ENCODE measurements around the gene TMSB10. TPM values are rescaled to one million over a fixed set of nuclear protein-coding genes. Genes with fewer than 3 reads are reported as not detected.
"Not testable (repeated sequence)": the region's sequence is repeated elsewhere in the genome, so short reads cannot be mapped to it uniquely, and the experiment has no call there.

TMSB10 gene
- total RNA-seq: 2,196 and 2,218 TPM in 2 replicates

DNA sequence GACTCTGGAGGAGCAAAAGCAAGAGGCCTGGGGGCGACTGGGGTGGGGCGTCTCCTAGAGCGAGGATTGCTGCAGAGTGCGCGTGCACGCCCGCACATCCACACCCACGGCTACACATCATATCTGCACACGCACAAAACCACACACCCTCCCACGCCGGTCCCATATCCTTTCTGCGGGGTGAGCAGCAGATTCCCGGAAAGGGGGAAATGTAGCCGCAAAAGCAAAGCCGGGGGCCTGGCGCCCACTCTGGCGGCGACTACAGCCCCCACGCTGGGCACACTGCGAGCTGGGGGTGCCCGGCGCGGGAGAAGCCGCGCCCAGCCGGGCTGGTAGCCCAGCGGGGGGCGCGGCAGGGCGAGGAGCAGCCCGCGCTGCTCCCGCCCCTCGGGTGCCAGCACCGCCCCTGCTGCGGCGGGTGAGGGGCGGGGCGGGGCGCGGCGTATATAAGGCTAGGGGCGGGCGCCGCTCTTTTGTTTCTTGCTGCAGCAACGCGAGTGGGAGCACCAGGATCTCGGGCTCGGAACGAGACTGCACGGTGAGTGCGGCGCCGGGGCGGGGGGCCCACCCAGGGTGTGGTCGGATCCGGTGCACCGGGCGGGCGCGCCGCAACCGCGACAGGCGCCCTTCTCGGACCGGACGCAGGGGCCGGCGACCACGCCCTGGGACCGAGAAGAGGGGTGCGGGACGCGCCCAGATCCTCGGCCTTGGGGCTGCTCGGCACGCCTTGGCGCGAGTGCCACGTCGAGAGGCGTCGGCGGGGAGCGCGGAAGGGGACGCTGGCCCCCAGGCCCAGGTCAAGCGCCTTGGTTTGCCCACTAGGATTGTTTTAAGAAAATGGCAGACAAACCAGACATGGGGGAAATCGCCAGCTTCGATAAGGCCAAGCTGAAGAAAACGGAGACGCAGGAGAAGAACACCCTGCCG is at the start of gene TMSB10:
TSS of gene TMSB10 (plus strand) at position 476 of the 927 bp plus-strand sequence.
- Mint-ChIP-seq H3K9me3 (peaks cover 20% of the 10 kb centered on the region), H3K27me3 (no peaks in the 10 kb centered on the region), H3K27ac (peak within 1 kb of the TSS; percentile 95), H3K36me3 (ENCODE audit: low read depth) (peaks cover 43% of the 10 kb centered on the region), H3K4me3 (peak within 1 kb of the TSS; percentile 91), H3K4me1 (peaks cover 62% of the 10 kb centered on the region)
- DNase-seq: peak; percentile 97
- intact Hi-C loops (cut with micrococcal nuclease): loop anchor here (1.0 to 2.0 kb wide), 6 partner anchors 17 to 446 kb away; partner anchors contain the start of gene SUCLG1

DNA sequence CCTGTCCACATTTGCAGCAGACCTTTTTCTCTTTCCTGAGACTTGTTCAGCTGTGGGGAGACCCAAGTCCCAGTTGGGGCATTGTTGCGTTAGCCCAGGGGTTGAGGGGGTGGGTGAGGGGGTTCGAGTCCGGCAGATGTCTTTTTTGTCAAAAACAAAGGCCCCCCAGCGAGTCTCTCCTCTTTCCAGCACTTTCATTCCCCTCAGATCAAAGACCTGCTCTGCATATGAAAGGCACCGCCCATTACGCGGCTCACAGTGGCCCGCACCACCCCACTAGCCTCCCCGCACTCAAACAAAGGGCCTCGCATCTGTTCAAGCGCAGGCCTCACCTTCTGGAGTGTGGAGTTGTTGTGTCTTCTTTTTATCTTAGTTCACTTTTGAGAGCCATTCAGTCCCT is 49.7 kb upstream of the TMSB10 start:
- H3K4me1 Mint-ChIP-seq: peaks cover 84% of the 10 kb centered on the region
- H3K4me3 Mint-ChIP-seq: peak overlapping the region; percentile 61
- peaks cover 59% of the 10 kb centered on the region for H3K36me3 Mint-ChIP-seq (ENCODE audit: low read depth)
- intact Hi-C loops (cut with micrococcal nuclease): no loop called here
- peaks cover 20% of the 10 kb centered on the region for H3K9me3 Mint-ChIP-seq
- H3K27me3 Mint-ChIP-seq: no peaks in the 10 kb centered on the region
- H3K27ac Mint-ChIP-seq: peak overlapping the region; percentile 79
- peak; percentile 71 for DNase-seq

DNA sequence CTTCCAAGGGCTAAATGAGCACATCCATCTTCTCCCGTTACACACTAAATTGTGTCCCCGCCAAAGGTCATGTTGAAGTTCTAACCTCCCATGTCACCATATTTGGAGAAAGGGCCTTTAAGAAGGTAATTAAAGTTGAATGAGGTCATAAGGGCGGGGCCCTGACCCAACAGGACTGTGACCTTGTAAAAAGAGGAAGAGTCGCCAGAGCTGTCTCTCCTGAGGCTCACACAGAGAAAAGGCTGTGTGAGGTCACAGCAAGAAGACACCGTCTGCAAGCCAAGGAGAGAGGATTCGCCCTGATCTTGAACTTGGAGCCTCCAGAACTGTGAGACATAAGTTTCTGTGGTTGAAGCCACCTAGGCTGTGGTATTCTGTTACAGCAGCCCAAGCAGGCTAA is 48.7 kb upstream of the TMSB10 start:
- peaks cover 55% of the 10 kb centered on the region for H3K36me3 Mint-ChIP-seq (ENCODE audit: low read depth)
- no peaks in the 10 kb centered on the region for H3K27me3 Mint-ChIP-seq
- peak; percentile 79 for DNase-seq
- peak overlapping the region; percentile 79 for H3K27ac Mint-ChIP-seq
- peaks cover 84% of the 10 kb centered on the region for H3K4me1 Mint-ChIP-seq
- peaks cover 20% of the 10 kb centered on the region for H3K9me3 Mint-ChIP-seq
- peak overlapping the region; percentile 61 for H3K4me3 Mint-ChIP-seq
- intact Hi-C loops (cut with micrococcal nuclease): no loop called here

DNA sequence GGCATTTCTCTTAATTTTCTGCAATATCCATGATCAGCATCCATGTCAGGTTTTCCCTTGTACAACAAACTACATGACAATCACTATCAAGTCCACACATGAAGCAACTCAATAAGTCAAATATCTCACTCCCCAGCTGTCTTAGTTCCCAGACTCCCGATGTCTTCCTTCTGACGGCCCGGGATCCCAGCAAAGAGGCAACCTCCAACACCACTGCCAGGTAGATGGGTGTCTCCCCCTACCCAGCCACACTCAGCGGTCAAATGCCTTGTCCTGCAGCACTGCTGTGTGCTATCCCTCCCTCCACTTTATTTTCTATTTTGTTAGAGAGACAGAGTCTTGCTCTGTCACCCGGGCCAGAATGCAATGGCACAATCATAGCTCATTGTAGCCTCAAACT is 47.9 kb upstream of the TMSB10 start:
- peaks cover 47% of the 10 kb centered on the region for H3K36me3 Mint-ChIP-seq (ENCODE audit: low read depth)
- H3K27ac Mint-ChIP-seq: peak overlapping the region; percentile 79
- intact Hi-C loops (cut with micrococcal nuclease): no loop called here
- H3K27me3 Mint-ChIP-seq: no peaks in the 10 kb centered on the region
- peaks cover 83% of the 10 kb centered on the region for H3K4me1 Mint-ChIP-seq
- H3K9me3 Mint-ChIP-seq: peaks cover 12% of the 10 kb centered on the region
- peak overlapping the region; percentile 61 for H3K4me3 Mint-ChIP-seq
- no peak for DNase-seq

DNA sequence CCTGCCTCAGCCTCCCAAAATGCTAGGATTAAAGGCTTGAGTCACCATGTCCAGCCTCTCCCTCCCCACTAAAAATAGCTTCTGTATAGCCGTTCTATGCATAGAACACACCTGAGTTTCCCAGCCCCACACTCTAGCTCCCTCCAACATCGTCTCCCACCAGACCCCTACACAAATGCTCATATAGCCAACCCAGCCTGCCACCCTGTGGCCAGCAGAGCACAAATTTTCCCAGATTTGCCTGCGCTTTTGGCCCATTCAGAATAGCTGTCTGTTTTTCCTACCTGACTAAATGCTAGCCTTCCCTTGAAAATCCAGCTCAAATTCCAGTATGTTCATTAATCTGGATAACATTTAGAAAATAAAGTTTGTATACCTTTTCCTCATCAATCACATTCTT is 47.3 kb upstream of the TMSB10 start:
- Mint-ChIP-seq H3K4me3 (no peak overlapping the region), H3K9me3 (peaks cover 7% of the 10 kb centered on the region), H3K27ac (peak overlapping the region; percentile 79), H3K27me3 (no peaks in the 10 kb centered on the region), H3K36me3 (ENCODE audit: low read depth) (peaks cover 43% of the 10 kb centered on the region), H3K4me1 (peaks cover 84% of the 10 kb centered on the region)
- no peak for DNase-seq
- intact Hi-C loops (cut with micrococcal nuclease): no loop called here

DNA sequence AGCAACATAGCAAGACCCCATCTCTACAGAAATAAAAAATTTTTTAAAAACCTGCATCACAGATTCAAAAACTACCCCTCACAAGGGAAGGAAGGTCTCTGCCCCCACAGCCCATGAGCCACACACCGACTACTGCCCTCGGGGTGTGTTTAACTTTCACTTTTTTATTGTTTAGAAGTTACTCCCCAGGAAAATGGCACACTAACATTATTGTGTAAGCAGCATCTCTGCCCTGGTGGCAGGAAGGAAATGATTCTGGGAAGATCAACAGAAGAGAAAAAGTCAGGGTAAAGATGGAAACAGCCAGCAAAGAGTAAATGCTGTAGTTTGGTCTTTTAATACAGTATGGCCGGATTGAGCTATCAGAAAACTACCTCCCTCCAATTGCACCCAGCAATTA is 46.5 kb upstream of the TMSB10 start:
- peaks cover 5% of the 10 kb centered on the region for H3K9me3 Mint-ChIP-seq
- peak overlapping the region; percentile 45 for H3K27ac Mint-ChIP-seq
- peaks cover 83% of the 10 kb centered on the region for H3K4me1 Mint-ChIP-seq
- peaks cover 38% of the 10 kb centered on the region for H3K36me3 Mint-ChIP-seq (ENCODE audit: low read depth)
- intact Hi-C loops (cut with micrococcal nuclease): no loop called here
- no peaks in the 10 kb centered on the region for H3K27me3 Mint-ChIP-seq
- DNase-seq: peak; percentile 67
- H3K4me3 Mint-ChIP-seq: peak overlapping the region; percentile 52

DNA sequence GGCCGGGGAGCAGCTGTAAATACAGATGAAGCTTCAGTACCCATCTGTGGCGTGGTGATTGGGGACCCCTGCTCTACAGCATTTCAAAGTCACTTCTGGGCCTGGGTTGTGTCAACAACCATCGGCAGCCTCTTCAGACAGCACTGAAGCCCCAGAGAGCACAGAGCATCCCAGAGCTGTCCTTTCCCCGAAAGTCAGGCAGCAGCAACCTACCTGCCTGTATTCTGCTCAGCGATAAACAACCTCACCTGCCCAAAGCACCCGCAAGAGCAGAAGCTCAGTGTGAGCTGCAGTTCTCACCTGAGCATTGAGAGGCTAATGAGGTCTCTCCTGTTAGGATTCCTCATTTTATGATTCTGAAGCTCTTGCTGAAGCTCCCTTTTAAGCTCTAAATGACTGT is 43.9 kb upstream of the TMSB10 start:
- DNase-seq: peak; percentile 57
- Mint-ChIP-seq H3K9me3 (no peaks in the 10 kb centered on the region), H3K4me1 (peaks cover 81% of the 10 kb centered on the region), H3K36me3 (ENCODE audit: low read depth) (peaks cover 25% of the 10 kb centered on the region), H3K27ac (peak overlapping the region; percentile 42), H3K4me3 (no peak overlapping the region), H3K27me3 (no peaks in the 10 kb centered on the region)
- intact Hi-C loops (cut with micrococcal nuclease): no loop called here

DNA sequence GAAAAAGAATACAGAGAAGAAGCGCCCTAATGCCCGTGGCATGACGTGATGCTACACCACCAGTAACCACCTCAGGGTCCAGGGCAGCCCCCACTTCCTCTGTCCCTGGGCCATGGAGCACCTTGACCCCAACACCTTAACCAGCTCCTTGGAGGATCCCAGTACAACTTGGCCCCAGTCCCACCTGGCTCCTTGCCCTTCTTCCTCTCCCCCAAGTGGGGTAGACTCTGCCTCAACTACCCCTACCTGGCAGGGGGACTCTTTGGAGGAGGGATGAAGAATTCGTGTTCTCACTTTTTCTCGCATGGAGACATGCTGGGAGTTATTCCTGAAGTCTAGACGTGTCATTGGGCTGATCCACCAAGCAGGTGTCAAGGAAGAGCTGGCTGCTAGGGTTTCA is 43.5 kb upstream of the TMSB10 start:
- Mint-ChIP-seq H3K9me3 (no peaks in the 10 kb centered on the region), H3K4me1 (peaks cover 78% of the 10 kb centered on the region), H3K27ac (peak overlapping the region; percentile 42), H3K27me3 (no peaks in the 10 kb centered on the region), H3K36me3 (ENCODE audit: low read depth) (peaks cover 23% of the 10 kb centered on the region), H3K4me3 (no peak overlapping the region)
- intact Hi-C loops (cut with micrococcal nuclease): no loop called here
- DNase-seq: no peak

DNA sequence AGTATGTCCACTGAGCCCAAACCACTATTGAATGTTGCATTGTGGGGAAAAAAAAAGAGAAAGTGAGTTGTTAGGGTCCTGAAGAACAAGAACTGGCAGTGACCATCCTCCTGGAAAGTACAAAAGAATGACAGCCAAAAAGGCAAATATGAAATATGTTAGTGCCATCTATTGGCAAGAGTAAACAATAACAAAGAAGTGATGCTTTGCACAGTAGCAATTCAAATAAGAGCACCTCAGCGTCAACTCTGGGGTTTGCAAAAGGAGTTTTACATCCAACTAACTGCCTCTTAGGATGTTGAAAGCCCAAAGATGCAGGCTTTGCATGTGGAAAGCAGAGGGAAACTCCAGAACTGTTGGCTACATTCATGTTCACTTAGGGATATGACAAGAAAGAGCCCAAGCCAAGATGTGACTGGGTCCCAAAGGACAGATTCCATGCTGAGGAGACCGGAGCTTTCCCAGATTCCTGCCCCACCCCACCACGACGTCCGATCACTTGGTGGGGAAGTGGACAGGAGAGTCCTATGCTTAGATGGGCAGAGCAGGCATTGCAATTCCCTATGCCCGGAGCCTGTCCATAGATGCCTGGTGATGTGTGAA is 40.2 kb upstream of the TMSB10 start:
- no peaks in the 10 kb centered on the region for H3K27me3 Mint-ChIP-seq
- H3K4me1 Mint-ChIP-seq: peaks cover 55% of the 10 kb centered on the region
- peak overlapping the region; percentile 45 for H3K27ac Mint-ChIP-seq
- peak; percentile 72 for DNase-seq
- intact Hi-C loops (cut with micrococcal nuclease): loop anchor here (1.0 to 2.0 kb wide), 4 partner anchors 14 to 370 kb away; no protein-coding TSS in a partner anchor
- peaks cover 38% of the 10 kb centered on the region for H3K36me3 Mint-ChIP-seq (ENCODE audit: low read depth)
- no peak overlapping the region for H3K4me3 Mint-ChIP-seq
- H3K9me3 Mint-ChIP-seq: no peaks in the 10 kb centered on the region

DNA sequence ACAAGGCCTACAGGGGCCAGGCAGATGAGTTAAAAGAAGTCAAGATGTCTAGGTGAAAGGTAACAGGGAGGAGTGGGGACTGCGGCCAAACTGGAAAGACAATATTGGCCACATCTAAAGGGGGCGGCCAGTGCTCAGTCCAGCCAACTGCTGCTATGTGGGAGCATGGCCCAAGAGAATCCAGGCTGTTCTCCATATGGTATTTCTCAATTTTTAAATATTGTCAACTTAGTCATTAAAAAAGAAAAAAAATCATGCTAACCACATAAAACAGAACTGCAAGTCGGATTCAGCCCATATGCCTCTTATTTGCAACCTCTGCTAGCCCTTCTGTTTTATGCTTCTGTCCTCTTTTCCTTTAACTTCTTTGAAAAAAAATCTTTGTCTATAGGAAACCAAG is 39.3 kb upstream of the TMSB10 start:
- Mint-ChIP-seq H3K27ac (no peak overlapping the region), H3K27me3 (no peaks in the 10 kb centered on the region)
- intact Hi-C loops (cut with micrococcal nuclease): no loop called here

DNA sequence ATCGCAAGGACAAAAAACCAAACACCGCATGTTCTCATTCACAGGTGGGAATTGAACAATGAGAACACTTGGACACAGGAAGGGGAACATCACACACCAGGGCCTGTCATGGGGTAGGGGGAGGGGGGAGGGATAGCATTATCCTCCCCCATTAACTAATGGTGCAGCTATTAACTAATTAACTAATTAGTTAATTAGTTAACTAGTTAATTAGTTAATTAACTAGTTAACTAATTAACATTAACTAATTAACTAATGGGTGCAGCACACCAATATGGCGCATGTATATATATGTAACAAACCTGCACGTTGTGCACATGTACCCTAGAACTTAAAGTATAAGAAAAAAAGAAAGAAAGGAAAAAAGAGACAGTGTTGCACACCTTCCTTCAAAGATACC is 37.1 kb upstream of the TMSB10 start:
- Mint-ChIP-seq H3K36me3 (ENCODE audit: low read depth) (peaks cover 39% of the 10 kb centered on the region), H3K4me1 (peaks cover 50% of the 10 kb centered on the region)
- H3K27ac Mint-ChIP-seq; H3K27me3 Mint-ChIP-seq; DNase-seq; intact Hi-C loops (cut with micrococcal nuclease); H3K9me3 Mint-ChIP-seq; H3K4me3 Mint-ChIP-seq: not testable (repeated sequence)

More for the DNA sequence above, 39.3 kb upstream of the TMSB10 start:
- Mint-ChIP-seq H3K4me1 (peaks cover 57% of the 10 kb centered on the region), H3K9me3 (no peaks in the 10 kb centered on the region), H3K4me3 (no peak overlapping the region), H3K36me3 (ENCODE audit: low read depth) (peaks cover 37% of the 10 kb centered on the region)
- DNase-seq: no peak

DNA sequence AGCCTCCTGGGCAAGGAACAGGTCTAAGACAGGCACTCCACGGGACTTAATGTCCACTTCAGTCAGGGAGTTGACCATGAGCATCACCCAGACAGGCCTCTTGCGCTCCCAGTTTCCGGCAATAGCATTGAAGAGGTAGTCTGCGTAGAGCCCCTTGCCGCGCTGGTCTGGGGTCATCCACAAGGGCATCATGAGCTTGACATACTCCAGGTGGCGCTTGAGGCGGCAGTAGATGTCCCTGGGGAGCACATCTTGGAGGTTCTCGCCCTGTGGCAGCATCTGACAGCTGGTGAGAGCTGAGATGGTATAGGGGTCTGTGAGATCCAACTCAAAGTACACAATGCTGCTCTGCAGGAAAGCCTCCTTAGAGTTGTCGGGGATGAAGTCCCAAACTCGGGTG is 35.1 kb upstream of the TMSB10 start:
- peak overlapping the region; percentile 78 for H3K27ac Mint-ChIP-seq
- DNase-seq: no peak
- peaks cover 50% of the 10 kb centered on the region for H3K36me3 Mint-ChIP-seq (ENCODE audit: low read depth)
- no peaks in the 10 kb centered on the region for H3K9me3 Mint-ChIP-seq
- no peaks in the 10 kb centered on the region for H3K27me3 Mint-ChIP-seq
- H3K4me3 Mint-ChIP-seq: no peak overlapping the region
- H3K4me1 Mint-ChIP-seq: peaks cover 56% of the 10 kb centered on the region
- intact Hi-C loops (cut with micrococcal nuclease): no loop called here

DNA sequence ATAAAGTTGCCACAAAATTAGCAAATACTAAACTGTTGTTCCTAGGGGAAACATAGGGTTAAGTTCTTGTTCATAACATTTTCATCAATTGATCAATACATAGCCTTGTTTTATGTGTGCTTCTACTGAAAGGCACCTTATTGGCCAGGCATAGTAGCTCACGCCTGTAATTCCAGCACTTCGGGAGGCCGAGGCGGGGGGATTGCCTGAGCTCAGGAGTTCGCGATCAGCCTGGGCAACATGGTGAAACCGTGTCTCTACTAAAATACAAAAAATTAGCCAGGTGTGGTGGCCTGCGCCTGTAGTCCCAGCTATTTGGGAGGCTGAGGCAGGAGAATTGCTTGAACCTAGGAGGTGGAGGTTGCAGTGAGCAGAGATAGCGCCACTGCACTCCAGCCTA is 32.8 kb upstream of the TMSB10 start:
- H3K9me3 Mint-ChIP-seq; intact Hi-C loops (cut with micrococcal nuclease); H3K27me3 Mint-ChIP-seq; DNase-seq; H3K4me3 Mint-ChIP-seq; H3K27ac Mint-ChIP-seq: not testable (repeated sequence)
- Mint-ChIP-seq H3K4me1 (peaks cover 66% of the 10 kb centered on the region), H3K36me3 (ENCODE audit: low read depth) (peaks cover 53% of the 10 kb centered on the region)

DNA sequence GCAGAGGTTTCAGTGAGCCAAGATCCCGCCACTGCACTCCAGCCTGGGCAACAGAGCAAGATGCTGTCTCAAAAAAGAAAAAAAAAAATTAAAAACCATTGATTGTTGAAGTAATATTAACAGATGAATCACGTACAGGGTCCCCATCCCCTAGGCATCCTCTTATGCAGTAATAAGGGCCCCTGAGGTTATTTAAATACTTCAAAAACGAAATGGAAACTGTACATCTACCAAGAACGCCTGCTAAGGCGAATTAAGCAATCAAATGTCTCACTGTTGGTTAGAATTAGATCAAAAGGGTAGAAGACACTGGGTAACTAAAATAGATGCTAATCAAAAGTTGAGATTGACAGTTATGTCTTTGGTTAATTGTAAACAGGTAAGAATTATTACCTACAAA is 32.1 kb upstream of the TMSB10 start:
- intact Hi-C loops (cut with micrococcal nuclease): no loop called here
- no peak for DNase-seq
- peaks cover 51% of the 10 kb centered on the region for H3K36me3 Mint-ChIP-seq (ENCODE audit: low read depth)
- no peak overlapping the region for H3K4me3 Mint-ChIP-seq
- peaks cover 72% of the 10 kb centered on the region for H3K4me1 Mint-ChIP-seq
- no peaks in the 10 kb centered on the region for H3K27me3 Mint-ChIP-seq
- peak overlapping the region; percentile 21 for H3K27ac Mint-ChIP-seq
- H3K9me3 Mint-ChIP-seq: no peaks in the 10 kb centered on the region
